ENCODE data around the gene OR52B4. TPM values are rescaled to one million over a fixed set of nuclear protein-coding genes. Genes with fewer than 3 reads are reported as not detected.
"Not testable (repeated sequence)": the region's sequence is repeated elsewhere in the genome, so short reads cannot be mapped to it uniquely, and the experiment has no call there.

OR52B4 gene
- total RNA-seq = not detected
- polyA plus RNA-seq = not detected

- DNase-seq = no peak
- H3K4me1 ChIP-seq (ENCODE audit: insufficient read depth, low read length) = no peaks in the 10 kb centered on the region
- Mint-ChIP-seq H3K36me3 (no peaks in the 10 kb centered on the region), H3K9me3 (peaks cover 0 to 6% (median 2%) of the 10 kb centered on the region in 8 donors), H3K4me1 (no peaks in the 10 kb centered on the region), H3K4me3 (no peak within 1 kb of the TSS), H3K27ac (no peak within 1 kb of the TSS), H3K27me3 (peaks cover 1 to 2% of the 10 kb centered on the region in 2 donors)
- intact Hi-C loops (cut with micrococcal nuclease) = no loop called here
- H3K27me3 ChIP-seq (ENCODE audit: insufficient read depth, low read length) = no peaks in the 10 kb centered on the region
- no peaks in the 10 kb centered on the region for H3K9me3 ChIP-seq (ENCODE audit: control insufficient read depth in 1 of 2, low read length in 2 of 2)
- H3K36me3 ChIP-seq (ENCODE audit: insufficient read depth, low read length) = no peaks in the 10 kb centered on the region
- POLR2A ChIA-PET (ENCODE audit: partially characterized antibody) = no interaction called here
- no peak within 1 kb of the TSS for H3K4me3 ChIP-seq (ENCODE audit: low read length in 2 of 2)
- CTCF ChIA-PET (ENCODE audit: partially characterized antibody) = no interaction called here
- no peak within 1 kb of the TSS for H3K27ac ChIP-seq (ENCODE audit: low read depth, low read length)
These were observed at the start of gene OR52B4 for GRCh38 chr11:4368286-4368685. Gene OR52B4, minus strand, starts transcription at chr11:4368386. Its CDS starts 91 bp downstream, at chr11:4368295.

- Histone ChIP-seq H3K4me1 (ENCODE audit: insufficient read depth, low read length) (no peaks in the 10 kb centered on the region), H3K27ac (ENCODE audit: low read depth, low read length) (no peak overlapping the region), H3K27me3 (ENCODE audit: insufficient read depth, low read length) (no peaks in the 10 kb centered on the region), H3K4me3 (ENCODE audit: low read length in 2 of 2) (no peak overlapping the region), H3K36me3 (ENCODE audit: insufficient read depth, low read length) (no peaks in the 10 kb centered on the region), H3K9me3 (ENCODE audit: control insufficient read depth in 1 of 2, low read length in 2 of 2) (no peaks in the 10 kb centered on the region)
- Mint-ChIP-seq H3K27me3 (peaks cover 1 to 14% of the 10 kb centered on the region in 2 donors), H3K9me3 (no peaks in the 10 kb centered on the region), H3K4me3 (no peak overlapping the region), H3K36me3 (no peaks in the 10 kb centered on the region), H3K27ac (no peak overlapping the region), H3K4me1 (no peaks in the 10 kb centered on the region)
- intact Hi-C loops (cut with micrococcal nuclease) = no loop called here
- CTCF ChIA-PET (ENCODE audit: partially characterized antibody) = no interaction called here
- DNase-seq = no peak
- POLR2A ChIA-PET (ENCODE audit: partially characterized antibody) = no interaction called here
These were observed 48.6 kb upstream of the OR52B4 start for GRCh38 chr11:4416816-4417215.

GRCh38 chr11:4416306-4416705, 48.1 kb upstream of the OR52B4 start:
- Histone ChIP-seq H3K9me3 (ENCODE audit: control insufficient read depth in 1 of 2, low read length in 2 of 2) (no peaks in the 10 kb centered on the region), H3K27me3 (ENCODE audit: insufficient read depth, low read length) (no peaks in the 10 kb centered on the region), H3K36me3 (ENCODE audit: insufficient read depth, low read length) (no peaks in the 10 kb centered on the region), H3K27ac (ENCODE audit: low read depth, low read length) (no peak overlapping the region), H3K4me1 (ENCODE audit: insufficient read depth, low read length) (no peaks in the 10 kb centered on the region), H3K4me3 (ENCODE audit: low read length in 2 of 2) (no peak overlapping the region)
- Mint-ChIP-seq H3K4me3 (no peak overlapping the region), H3K36me3 (no peaks in the 10 kb centered on the region), H3K9me3 (no peaks in the 10 kb centered on the region), H3K27me3 (peaks cover 2 to 13% of the 10 kb centered on the region in 2 donors), H3K27ac (no peak overlapping the region), H3K4me1 (no peaks in the 10 kb centered on the region)
- CTCF ChIA-PET (ENCODE audit: partially characterized antibody) = no interaction called here
- DNase-seq = no peak
- intact Hi-C loops (cut with micrococcal nuclease) = no loop called here
- POLR2A ChIA-PET (ENCODE audit: partially characterized antibody) = no interaction called here

- peaks cover 21 to 24% of the 10 kb centered on the region in 2 donors for H3K27me3 Mint-ChIP-seq
- H3K4me1 Mint-ChIP-seq; DNase-seq; CTCF ChIA-PET (ENCODE audit: partially characterized antibody); H3K27ac ChIP-seq (ENCODE audit: low read depth, low read length); POLR2A ChIA-PET (ENCODE audit: partially characterized antibody); H3K4me3 Mint-ChIP-seq; intact Hi-C loops (cut with micrococcal nuclease); H3K4me1 ChIP-seq (ENCODE audit: insufficient read depth, low read length); H3K36me3 ChIP-seq (ENCODE audit: insufficient read depth, low read length); H3K27ac Mint-ChIP-seq; H3K36me3 Mint-ChIP-seq; H3K9me3 ChIP-seq (ENCODE audit: control insufficient read depth in 1 of 2, low read length in 2 of 2); H3K4me3 ChIP-seq (ENCODE audit: low read length in 2 of 2); H3K27me3 ChIP-seq (ENCODE audit: insufficient read depth, low read length): not testable (repeated sequence)
- peaks cover 0 to 21% (median 9%) of the 10 kb centered on the region in 8 donors for H3K9me3 Mint-ChIP-seq
These were observed 38.0 kb upstream of the OR52B4 start for GRCh38 chr11:4406206-4406605.

GRCh38 chr11:4393858-4394223, 25.7 kb upstream of the OR52B4 start:
- Mint-ChIP-seq H3K9me3 (peaks cover 0 to 12% (median 8%) of the 10 kb centered on the region in 8 donors), H3K4me1 (peaks cover 30 to 55% (median 38%) of the 10 kb centered on the region in 4 donors), H3K4me3 (peak overlapping the region; percentile 80 to 96 (median 94)), H3K36me3 (peaks cover 21 to 33% of the 10 kb centered on the region in 2 donors), H3K27me3 (peaks cover 7 to 18% of the 10 kb centered on the region in 2 donors), H3K27ac (peak overlapping the region; percentile 47 to 95 (median 94))
- H3K4me3 ChIP-seq (ENCODE audit: low read length in 2 of 2) = peak overlapping the region in 1 of 2 donors; percentile 91
- ChIA-PET POLR2A (ENCODE audit: partially characterized antibody) (interaction anchor here (1.3 kb wide), 1 partner anchor 214 kb away, joined by 5 read pairs; the partner anchor contains the start of gene TRIM68), CTCF (ENCODE audit: partially characterized antibody) (no interaction called here)
- H3K9me3 ChIP-seq (ENCODE audit: control insufficient read depth in 1 of 2, low read length in 2 of 2) = no peaks in the 10 kb centered on the region
- H3K27me3 ChIP-seq (ENCODE audit: insufficient read depth, low read length) = no peaks in the 10 kb centered on the region
- no peak for DNase-seq
- peak overlapping the region; percentile 89 for H3K27ac ChIP-seq (ENCODE audit: low read depth, low read length)
- intact Hi-C loops (cut with micrococcal nuclease) = loop anchor here (2.0 kb wide), 1 partner anchor 215 kb away; the partner anchor contains the start of gene TRIM68
- peaks cover 14% of the 10 kb centered on the region for H3K36me3 ChIP-seq (ENCODE audit: insufficient read depth, low read length)
- peaks cover 32% of the 10 kb centered on the region for H3K4me1 ChIP-seq (ENCODE audit: insufficient read depth, low read length)

GRCh38 chr11:4393209-4393857, 25.1 kb upstream of the OR52B4 start, which contains the start of gene TRIM21:
Gene TRIM21, minus strand, starts transcription at chr11:4393702. Its CDS starts 3,293 bp downstream, at chr11:4390409.
- Mint-ChIP-seq H3K27me3 (peaks cover 5 to 15% of the 10 kb centered on the region in 2 donors), H3K36me3 (peaks cover 25 to 37% of the 10 kb centered on the region in 2 donors), H3K9me3 (peaks cover 0 to 7% (median 4%) of the 10 kb centered on the region in 8 donors), H3K4me1 (peaks cover 30 to 56% (median 38%) of the 10 kb centered on the region in 4 donors), H3K27ac (peak within 1 kb of the TSS; percentile 47 to 95 (median 94)), H3K4me3 (peak within 1 kb of the TSS; percentile 80 to 96 (median 94))
- Histone ChIP-seq H3K9me3 (ENCODE audit: control insufficient read depth in 1 of 2, low read length in 2 of 2) (no peaks in the 10 kb centered on the region), H3K4me3 (ENCODE audit: low read length in 2 of 2) (peak within 1 kb of the TSS; percentile 90 to 91), H3K27ac (ENCODE audit: low read depth, low read length) (peak within 1 kb of the TSS; percentile 89), H3K27me3 (ENCODE audit: insufficient read depth, low read length) (no peaks in the 10 kb centered on the region), H3K36me3 (ENCODE audit: insufficient read depth, low read length) (peaks cover 19% of the 10 kb centered on the region), H3K4me1 (ENCODE audit: insufficient read depth, low read length) (peaks cover 32% of the 10 kb centered on the region)
- CTCF ChIA-PET (ENCODE audit: partially characterized antibody) = interaction anchor here (1.0 to 1.2 kb wide), 2 partner anchors 17 to 100 kb away, joined by 3 to 4 read pairs; no protein-coding TSS in a partner anchor
- intact Hi-C loops (cut with micrococcal nuclease) = loop anchor here (2.0 kb wide), 1 partner anchor 215 kb away; the partner anchor contains the start of gene TRIM68
- DNase-seq = peak; percentile 87 to 92 (median 89)
- POLR2A ChIA-PET (ENCODE audit: partially characterized antibody) = interaction anchor here (1.3 kb wide), 1 partner anchor 214 kb away, joined by 5 read pairs; the partner anchor contains the start of gene TRIM68

GRCh38 chr11:4388221-4388620, 20.0 kb upstream of the OR52B4 start:
- peaks cover 27% of the 10 kb centered on the region for H3K4me1 ChIP-seq (ENCODE audit: insufficient read depth, low read length)
- Mint-ChIP-seq H3K36me3 (peaks cover 67 to 84% of the 10 kb centered on the region in 2 donors), H3K9me3 (no peaks in the 10 kb centered on the region), H3K4me3 (no peak overlapping the region), H3K27ac (peak overlapping the region in 1 of 7 donors; percentile 42), H3K4me1 (peaks cover 23 to 41% (median 30%) of the 10 kb centered on the region in 4 donors), H3K27me3 (no peaks in the 10 kb centered on the region)
- CTCF ChIA-PET (ENCODE audit: partially characterized antibody) = no interaction called here
- H3K27me3 ChIP-seq (ENCODE audit: insufficient read depth, low read length) = no peaks in the 10 kb centered on the region
- H3K4me3 ChIP-seq (ENCODE audit: low read length in 2 of 2) = no peak overlapping the region
- H3K9me3 ChIP-seq (ENCODE audit: control insufficient read depth in 1 of 2, low read length in 2 of 2) = no peaks in the 10 kb centered on the region
- POLR2A ChIA-PET (ENCODE audit: partially characterized antibody) = no interaction called here
- no peak for DNase-seq
- peaks cover 59% of the 10 kb centered on the region for H3K36me3 ChIP-seq (ENCODE audit: insufficient read depth, low read length)
- no peak overlapping the region for H3K27ac ChIP-seq (ENCODE audit: low read depth, low read length)
- intact Hi-C loops (cut with micrococcal nuclease) = no loop called here

Data from CD4-positive, alpha-beta memory T cell (primary cell).